Fibroblast of skin of left biceps (primary cell): ENCODE data around the gene MC5R.

ENCODE experiments used
- DNase-seq, 2 experiments: peaks; one replicate each; pipeline ENCODE4 v3.0.0-alpha.2; 2013; ENCODE audit warnings: low read depth in 2 of 2

Gene MC5R

DNA sequence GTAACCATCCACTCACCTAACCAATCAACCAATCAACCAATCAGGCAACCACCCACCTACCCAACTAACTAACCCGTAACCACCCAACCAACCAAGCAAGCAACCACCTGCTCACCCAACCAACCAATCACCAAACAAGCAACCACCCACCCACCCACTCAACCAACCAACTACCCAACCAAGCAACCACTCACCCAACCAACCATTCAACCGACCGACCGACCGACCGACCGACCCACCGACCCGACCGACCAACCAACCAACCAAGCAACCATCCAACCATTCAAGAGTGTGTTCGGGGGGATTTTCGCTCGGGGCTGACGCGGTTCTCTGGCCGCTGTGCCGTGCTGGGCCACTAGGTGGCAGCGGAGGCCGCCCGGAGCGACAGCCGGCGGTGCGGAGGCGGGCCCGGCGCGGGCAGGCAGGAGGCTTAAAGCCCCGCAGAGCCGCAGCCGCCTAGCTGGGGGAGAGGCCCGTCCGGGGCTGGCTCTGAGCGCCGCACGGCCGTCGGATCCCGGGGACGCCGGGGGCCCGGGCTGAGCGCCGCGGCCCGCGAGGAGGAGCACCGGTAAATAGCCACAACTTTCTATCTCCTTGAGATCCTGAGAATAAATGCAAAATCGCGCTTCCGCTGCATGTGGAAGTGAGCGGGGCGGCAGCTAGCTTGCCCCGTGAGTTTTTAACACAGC, at the start of gene MC5R:
Gene MC5R (plus strand): TSS at position 443 of the 689 bp plus-strand sequence. CDS start 1,617 bp downstream, outside the sequence.
- peak in 1 of 2 experiments; percentile 1 for DNase-seq

GRCh38 chr18:13775058-13775457, 48.9 kb upstream of the MC5R start:
- no peak for DNase-seq

- no peak for DNase-seq
Observed at GRCh38 chr18:13791181-13791580, 32.8 kb upstream of the MC5R start.

- DNase-seq: no peak
Observed at GRCh38 chr18:13793819-13794218, 30.1 kb upstream of the MC5R start.

- DNase-seq: no peak
Observed at GRCh38 chr18:13796515-13796914, 27.4 kb upstream of the MC5R start.

DNA sequence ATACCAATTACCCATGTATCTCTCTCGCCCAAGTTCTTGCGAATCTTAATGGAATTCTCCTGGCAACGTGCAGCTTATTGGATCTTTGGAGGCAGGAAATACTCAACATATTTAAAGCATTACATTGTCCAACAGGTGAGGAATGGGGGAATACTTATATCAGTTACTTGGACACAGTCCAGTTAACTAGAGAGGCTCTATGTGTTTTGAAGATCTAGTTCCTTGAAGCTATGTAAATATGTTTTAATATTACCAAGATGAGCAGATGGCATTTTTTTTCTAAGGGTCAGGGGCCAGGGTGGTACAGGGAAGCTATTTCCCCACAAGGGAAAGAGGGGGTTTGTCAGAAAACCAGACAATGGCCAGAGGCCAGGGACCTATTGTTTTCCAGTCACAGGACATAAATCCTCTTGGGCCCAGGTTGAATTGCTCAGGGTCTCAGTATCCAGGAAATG, 26.8 kb upstream of the MC5R start:
- DNase-seq: no peak

DNA sequence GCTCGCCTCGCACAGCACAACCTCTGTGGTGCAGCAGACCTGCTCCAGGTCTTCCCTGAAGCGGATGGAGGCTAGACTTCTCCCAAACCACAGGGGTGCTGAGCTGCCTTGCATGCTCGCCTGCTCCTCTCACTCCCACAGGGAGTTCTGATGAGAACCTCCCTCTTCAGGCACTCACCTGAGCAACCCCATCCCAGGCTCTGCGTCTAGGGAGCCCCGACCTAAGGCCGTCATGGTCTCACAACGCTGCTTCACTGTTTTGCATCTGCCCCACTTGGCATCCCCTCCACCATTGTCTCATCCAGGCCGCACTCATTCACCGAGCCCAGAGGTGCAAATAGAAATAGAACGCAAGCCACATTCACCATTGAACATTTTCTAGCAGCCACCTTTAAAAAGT, 24.6 kb upstream of the MC5R start:
- no peak for DNase-seq

GRCh38 chr18:13800505-13801259, 23.3 kb upstream of the MC5R start:
- no peak for DNase-seq

- no peak for DNase-seq
Observed at GRCh38 chr18:13801260-13801601, 22.7 kb upstream of the MC5R start.

DNA sequence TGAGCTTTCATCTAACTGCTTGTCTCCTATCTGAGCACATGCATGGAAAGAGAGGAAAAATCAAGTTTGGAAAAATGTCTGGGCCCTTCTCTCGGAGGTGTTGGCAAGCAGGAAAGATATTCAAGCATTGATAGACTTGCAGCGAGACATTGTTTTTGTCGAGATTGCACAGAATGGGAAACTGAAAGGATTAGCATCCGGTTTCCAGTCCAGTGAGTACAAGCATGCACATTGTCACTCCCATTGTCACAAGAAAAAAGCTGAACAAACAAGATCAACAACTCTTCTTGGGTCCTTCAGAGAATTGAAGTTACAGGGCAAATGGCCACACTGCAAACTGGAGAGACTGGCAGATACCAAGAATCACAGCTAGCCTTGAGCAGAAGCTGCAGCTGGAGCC, 19.6 kb upstream of the MC5R start:
- DNase-seq: no peak

DNA sequence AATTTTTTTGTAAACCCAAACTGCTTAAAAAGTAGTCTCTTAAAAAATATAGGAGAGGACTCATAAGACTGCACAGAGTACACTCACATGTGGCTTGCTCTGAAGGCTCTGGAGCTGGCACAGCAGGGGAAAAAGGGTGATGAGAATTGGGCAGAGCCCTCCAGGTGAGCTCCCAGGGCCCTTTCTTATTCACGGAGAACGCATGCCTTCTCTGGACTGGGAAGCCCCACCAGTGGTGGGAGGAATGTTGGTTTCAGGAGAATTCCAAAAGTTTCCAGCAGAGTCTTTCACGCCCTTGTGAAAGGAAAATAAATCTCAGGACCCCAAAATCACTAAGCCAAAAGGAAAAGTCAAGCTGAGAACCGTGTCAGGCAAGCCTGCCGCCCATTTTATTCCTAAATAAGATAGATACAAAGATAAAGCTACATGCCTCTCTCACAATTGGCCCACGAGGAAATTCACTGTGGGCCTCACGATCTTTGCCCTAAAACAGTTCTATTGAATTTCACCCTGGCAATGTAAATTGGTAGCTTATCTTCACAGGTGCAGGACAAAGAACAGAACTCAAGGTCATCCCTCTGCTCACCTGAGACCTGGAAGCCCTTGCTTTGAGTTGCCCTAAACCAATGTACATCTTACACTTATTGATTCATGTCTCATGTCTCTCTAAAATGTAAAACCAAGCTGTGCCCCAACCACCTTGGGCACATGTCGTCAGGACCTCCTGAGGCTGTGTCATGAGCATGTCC, 15.5 kb upstream of the MC5R start:
- DNase-seq: no peak

DNA sequence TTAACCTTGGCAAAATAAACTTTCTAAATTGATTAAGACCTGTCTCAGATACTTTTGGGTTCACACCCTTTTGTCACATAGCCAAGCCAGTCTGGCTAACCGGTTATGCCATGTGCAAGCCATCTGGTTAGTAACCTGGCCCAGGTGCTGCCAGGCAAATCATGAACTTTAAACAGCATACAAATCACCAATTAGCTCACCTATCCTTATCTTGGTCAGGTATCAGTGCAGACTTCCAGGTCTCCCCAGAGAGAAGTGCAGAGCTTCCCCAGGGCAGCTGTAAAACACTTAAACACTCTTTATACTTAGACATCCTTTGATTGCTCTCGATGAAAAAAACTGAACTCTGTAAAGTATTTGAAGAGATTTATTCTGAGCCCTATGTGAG, 14.9 kb upstream of the MC5R start:
- DNase-seq: no peak

DNA sequence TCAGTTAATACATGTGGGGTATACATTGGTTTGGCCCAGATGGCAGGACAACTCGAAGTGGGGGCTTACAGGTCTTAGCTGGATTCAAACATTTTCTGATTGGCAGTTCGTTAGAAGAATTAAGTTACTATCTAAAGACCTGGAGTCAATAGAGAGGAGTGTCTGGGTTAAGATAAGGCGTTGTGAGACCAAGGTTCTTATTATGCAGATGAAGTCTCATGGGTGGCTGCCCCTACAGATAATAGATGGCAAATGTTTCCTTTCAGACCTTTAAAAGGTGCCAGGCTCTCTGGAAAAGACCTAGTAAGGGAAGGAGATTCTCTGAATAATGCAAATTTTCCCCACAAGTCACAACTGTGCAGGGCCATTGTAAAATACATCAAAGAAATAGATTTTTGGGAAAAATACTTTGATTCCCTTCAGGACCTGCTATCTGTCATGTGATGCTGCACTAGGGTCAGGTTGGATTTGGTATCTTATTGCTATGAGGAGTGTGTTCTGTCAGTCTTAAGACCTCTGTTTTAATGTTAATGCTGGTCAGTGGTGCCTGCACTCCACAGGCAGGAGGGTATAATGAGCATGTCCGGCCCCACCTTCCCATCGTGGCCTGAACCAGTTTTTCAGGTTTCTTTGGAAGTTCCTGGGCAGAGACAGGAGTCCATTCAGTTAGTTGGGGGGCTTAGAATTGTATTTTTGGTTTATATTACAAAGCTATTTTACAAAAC, 14.3 kb upstream of the MC5R start:
- DNase-seq: no peak

DNA sequence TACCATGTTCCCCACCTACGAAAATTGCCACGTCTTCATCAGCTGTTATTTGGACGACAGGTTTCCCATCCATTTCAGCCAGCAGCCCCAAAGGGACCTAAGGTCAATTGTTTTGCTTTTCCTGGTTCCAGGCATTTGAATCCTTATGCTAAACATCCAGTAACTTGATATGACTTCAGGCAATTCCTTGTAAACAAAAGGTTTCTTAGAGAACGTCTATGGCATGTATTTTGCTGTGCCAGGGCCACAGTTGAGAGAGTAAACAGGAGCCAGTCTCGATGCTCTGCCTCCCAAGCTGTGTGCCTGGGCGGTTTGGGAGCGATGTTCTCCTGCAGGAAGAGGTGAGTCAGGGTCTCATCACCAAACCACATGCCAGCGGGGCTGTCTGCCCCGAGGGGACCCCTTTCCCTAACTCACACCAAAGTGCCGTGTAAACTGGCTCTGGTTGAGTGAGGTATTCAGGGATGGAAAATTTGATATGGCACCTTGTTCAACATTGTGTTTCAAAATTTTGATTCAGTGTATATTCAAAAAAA, 12.9 kb upstream of the MC5R start:
- DNase-seq: no peak

DNA sequence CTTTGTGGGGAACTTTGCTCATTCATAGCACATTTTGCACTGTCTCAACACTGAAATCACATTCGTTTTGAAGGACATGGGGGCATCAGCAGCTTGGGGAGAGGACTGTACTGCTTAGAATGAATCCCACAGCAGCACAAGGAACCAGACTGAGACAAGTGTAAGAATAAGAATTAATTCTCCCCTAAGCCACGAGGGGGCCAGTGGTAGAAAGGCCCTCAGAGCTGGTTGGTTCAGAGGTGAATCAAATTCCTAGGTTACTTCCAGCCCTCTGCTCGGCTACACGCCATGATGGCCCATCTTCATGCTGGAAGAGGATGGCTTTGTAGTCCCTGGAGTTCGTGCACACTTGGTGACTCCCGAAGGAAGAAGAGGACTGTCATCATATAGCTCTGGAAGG, 12.0 kb upstream of the MC5R start:
- DNase-seq: no peak

DNA sequence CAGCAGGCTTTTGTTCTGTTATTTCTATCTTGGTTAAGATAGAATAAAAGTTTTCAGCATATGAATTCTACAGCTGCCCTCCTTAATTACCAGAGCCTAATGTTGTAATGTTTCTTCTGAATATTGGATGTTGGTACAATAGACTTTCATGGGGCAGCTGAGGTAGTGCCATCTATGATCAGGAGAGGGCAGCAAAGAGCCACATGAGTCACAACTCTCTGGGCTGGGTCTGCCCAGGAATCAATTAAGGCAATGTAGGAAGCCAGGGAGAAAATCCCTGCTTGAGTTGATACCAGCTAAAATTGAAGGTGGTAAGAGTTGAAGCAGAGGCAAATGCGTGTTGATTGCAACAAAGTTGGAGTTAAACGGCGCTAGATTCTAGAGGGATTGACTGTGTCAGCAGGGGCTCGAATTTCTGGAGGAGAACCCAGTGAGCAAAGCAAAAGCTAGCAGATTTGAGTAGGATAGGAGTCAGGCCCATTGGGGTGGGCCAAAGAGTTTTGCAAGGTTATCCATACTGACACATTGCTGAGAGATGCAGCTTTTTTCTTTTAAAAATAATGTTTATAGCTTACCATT, 10.6 kb upstream of the MC5R start:
- peak; percentile 6 to 19 for DNase-seq

DNA sequence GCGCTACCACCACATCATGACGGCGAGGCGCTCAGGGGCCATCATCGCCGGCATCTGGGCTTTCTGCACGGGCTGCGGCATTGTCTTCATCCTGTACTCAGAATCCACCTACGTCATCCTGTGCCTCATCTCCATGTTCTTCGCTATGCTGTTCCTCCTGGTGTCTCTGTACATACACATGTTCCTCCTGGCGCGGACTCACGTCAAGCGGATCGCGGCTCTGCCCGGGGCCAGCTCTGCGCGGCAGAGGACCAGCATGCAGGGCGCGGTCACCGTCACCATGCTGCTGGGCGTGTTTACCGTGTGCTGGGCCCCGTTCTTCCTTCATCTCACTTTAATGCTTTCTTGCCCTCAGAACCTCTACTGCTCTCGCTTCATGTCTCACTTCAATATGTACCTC, 2.3 kb downstream of the MC5R start:
- no peak for DNase-seq

DNA sequence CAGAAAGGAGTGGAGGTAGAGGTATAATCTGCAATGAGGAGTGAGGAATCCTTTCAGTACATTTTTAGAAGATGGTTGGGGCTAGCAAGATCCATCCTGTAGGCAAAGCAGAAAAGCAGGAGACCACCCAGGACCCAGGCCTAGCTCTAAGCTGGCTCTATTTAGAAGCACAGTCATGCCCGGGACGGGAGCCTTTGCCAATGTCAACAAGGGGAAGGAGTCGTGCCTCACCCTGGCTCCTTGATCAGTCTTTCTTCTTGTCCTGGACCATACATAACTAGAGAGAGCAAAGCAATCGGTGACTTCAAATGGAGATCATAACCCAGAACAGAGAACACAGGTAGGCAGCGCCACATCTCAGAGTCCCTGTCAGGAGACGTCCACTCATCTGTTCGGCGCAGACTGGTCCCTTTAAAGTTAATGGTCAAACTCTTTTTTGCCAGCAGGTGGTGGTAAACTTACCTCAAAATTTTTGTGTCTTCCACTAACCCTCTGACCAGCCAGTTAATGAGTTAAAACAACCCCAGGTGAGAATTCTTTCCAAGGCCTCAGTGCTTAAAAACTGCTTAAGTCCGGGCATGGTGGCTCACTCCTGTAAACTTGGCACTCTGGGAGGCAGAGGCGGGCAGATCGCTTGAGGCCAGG, 8.0 kb downstream of the MC5R start:
- no peak for DNase-seq

GRCh38 chr18:13834496-13835015, 10.6 kb downstream of the MC5R start:
- no peak for DNase-seq

DNA sequence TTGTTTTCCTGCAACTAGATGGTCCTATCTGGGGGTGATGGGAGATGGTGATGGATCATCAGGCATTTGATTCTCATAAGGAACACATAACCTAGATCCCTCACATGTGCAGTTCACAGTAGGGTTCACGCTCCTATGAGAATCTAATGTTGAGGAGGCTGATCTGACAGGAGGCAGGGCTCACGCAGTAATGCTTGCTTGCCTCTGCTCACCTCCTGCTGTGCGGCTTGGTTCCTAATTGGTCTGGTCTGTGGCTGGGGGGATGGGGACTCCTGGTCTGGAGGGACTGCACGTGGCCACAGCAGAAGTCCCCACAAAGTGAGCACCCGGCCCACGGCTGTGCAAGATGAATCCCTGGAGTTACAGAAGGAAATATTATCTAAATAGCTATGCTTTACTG, 11.3 kb downstream of the MC5R start:
- DNase-seq: no peak

GRCh38 chr18:13836559-13836958, 12.6 kb downstream of the MC5R start:
- DNase-seq: no peak
